Naive B cell (primary cell): Measurements from ENCODE around the gene RPS29. TPM values are rescaled to one million over a fixed set of nuclear protein-coding genes. Genes with fewer than 3 reads are reported as not detected.

ENCODE experiments used
- ATAC-seq, 2 donors: fragments of 150-1000 bp; cut with Tn5 transposase; 2 replicates each; pipeline ENCODE4 v1.10.0; 2021; ENCODE audit warnings: low read depth in 2 of 2, mild to moderate bottlenecking in 2 of 2, moderate library complexity in 2 of 2
- DNase-seq: peaks from one replicate; pipeline ENCODE4 v3.0.0; 2022
- H3K27ac Mint-ChIP-seq, 6 donors: one replicate each; pipeline ENCODE4 v1.8.0; 2020 to 2022; ENCODE audit warnings: mild to moderate bottlenecking in 6 of 6, mixed read lengths in 6 of 6, moderate library complexity in 5 of 6, inconsistent platforms in 2 of 6
- H3K27me3 Mint-ChIP-seq, 3 donors: one replicate each; pipeline ENCODE4 v1.8.0; 2021 to 2022; ENCODE audit warnings: mixed read lengths in 3 of 3, mild to moderate bottlenecking in 1 of 3
- H3K36me3 Mint-ChIP-seq, 2 donors: one replicate each; pipeline ENCODE4 v1.8.0; 2020 to 2022; ENCODE audit warnings: mixed read lengths in 2 of 2, inconsistent platforms in 1 of 2, mild to moderate bottlenecking in 1 of 2
- H3K4me1 Mint-ChIP-seq, 3 donors: one replicate each; pipeline ENCODE4 v1.8.0; 2020 to 2022; ENCODE audit warnings: mixed read lengths in 3 of 3, inconsistent platforms in 1 of 3, mild to moderate bottlenecking in 1 of 3, moderate library complexity in 1 of 3
- H3K4me3 Mint-ChIP-seq, 8 donors: one replicate each; pipeline ENCODE4 v1.8.0; 2020 to 2022; ENCODE audit warnings: mild to moderate bottlenecking in 8 of 8, mixed read lengths in 8 of 8, moderate library complexity in 8 of 8, inconsistent platforms in 2 of 8
- H3K9me3 Mint-ChIP-seq, 7 donors: one replicate each; pipeline ENCODE4 v1.8.0; 2020 to 2022; ENCODE audit warnings: mixed read lengths in 7 of 7, mild to moderate bottlenecking in 5 of 7, inconsistent platforms in 2 of 7, moderate library complexity in 1 of 7
- polyA plus RNA-seq, 6 donors: library from polyadenylated mRNA; unstranded; fragments of 300-500 nt; fragmentation: Illumina TruSeq; gene quantifications; one replicate each; pipeline ENCODE4 v1.2.3, GENCODE V29; 2021; ENCODE audit warnings: low read depth in 6 of 6

RPS29 gene
- polyA plus RNA-seq, 6 donors from 2014 or later, result 5,522 to 9,273 (median 8,580) TPM

- Mint-ChIP-seq H3K27ac (no peak overlapping the region), H3K27me3 (no peaks in the 10 kb centered on the region), H3K4me3 (peak overlapping the region in 1 of 8 donors; percentile 51), H3K9me3 (peaks cover 0 to 8% (median 4%) of the 10 kb centered on the region in 7 donors), H3K4me1 (peaks cover 3 to 13% (median 4%) of the 10 kb centered on the region in 3 donors), H3K36me3 (peaks cover 0 to 9% of the 10 kb centered on the region in 2 donors)
- ATAC-seq (no peak), DNase-seq (no peak)
These were observed 26.0 kb downstream of the RPS29 start for GRCh38 chr14:49559979-49560768.

GRCh38 chr14:49553892-49554291 lies 32.3 kb downstream of the RPS29 start:
- ATAC-seq (no peak), DNase-seq (no peak)
- H3K27ac Mint-ChIP-seq, result no peak overlapping the region
- H3K27me3 Mint-ChIP-seq, result no peaks in the 10 kb centered on the region
- H3K9me3 Mint-ChIP-seq, result no peaks in the 10 kb centered on the region
- H3K4me1 Mint-ChIP-seq, result peaks cover 0 to 4% (median 0%) of the 10 kb centered on the region in 3 donors
- H3K4me3 Mint-ChIP-seq, result no peak overlapping the region
- H3K36me3 Mint-ChIP-seq, result no peaks in the 10 kb centered on the region

GRCh38 chr14:49553106-49553505 lies 33.1 kb downstream of the RPS29 start:
- Mint-ChIP-seq H3K4me1 (peaks cover 0 to 4% (median 0%) of the 10 kb centered on the region in 3 donors), H3K9me3 (no peaks in the 10 kb centered on the region), H3K27ac (no peak overlapping the region), H3K36me3 (no peaks in the 10 kb centered on the region), H3K4me3 (no peak overlapping the region), H3K27me3 (no peaks in the 10 kb centered on the region)
- DNase-seq (no peak), ATAC-seq (no peak)

GRCh38 chr14:49551569-49551968 lies 34.6 kb downstream of the RPS29 start:
- DNase-seq (no peak), ATAC-seq (no peak)
- Mint-ChIP-seq H3K4me1 (peaks cover 0 to 4% (median 0%) of the 10 kb centered on the region in 3 donors), H3K27me3 (no peaks in the 10 kb centered on the region), H3K4me3 (no peak overlapping the region), H3K9me3 (no peaks in the 10 kb centered on the region), H3K27ac (no peak overlapping the region), H3K36me3 (no peaks in the 10 kb centered on the region)

GRCh38 chr14:49550286-49551184 lies 35.6 kb downstream of the RPS29 start:
- ATAC-seq, result no peak
- Mint-ChIP-seq H3K27ac (no peak overlapping the region), H3K9me3 (no peaks in the 10 kb centered on the region), H3K4me1 (peaks cover 0 to 2% (median 0%) of the 10 kb centered on the region in 3 donors), H3K36me3 (no peaks in the 10 kb centered on the region), H3K4me3 (no peak overlapping the region), H3K27me3 (no peaks in the 10 kb centered on the region)
- DNase-seq, result no peak

- Mint-ChIP-seq H3K36me3 (no peaks in the 10 kb centered on the region), H3K9me3 (no peaks in the 10 kb centered on the region), H3K4me1 (no peaks in the 10 kb centered on the region), H3K27me3 (no peaks in the 10 kb centered on the region), H3K4me3 (peak overlapping the region in 1 of 8 donors; percentile 45), H3K27ac (no peak overlapping the region)
- no peak for ATAC-seq
- DNase-seq, result no peak
These were observed 36.3 kb downstream of the RPS29 start for GRCh38 chr14:49549881-49550280.

- Mint-ChIP-seq H3K4me1 (no peaks in the 10 kb centered on the region), H3K27me3 (no peaks in the 10 kb centered on the region), H3K27ac (no peak overlapping the region)
These were observed 36.7 kb downstream of the RPS29 start for GRCh38 chr14:49549446-49549845.

GRCh38 chr14:49546766-49547165 lies 39.4 kb downstream of the RPS29 start:
- Mint-ChIP-seq H3K4me3 (no peak overlapping the region), H3K36me3 (peaks cover 5 to 7% of the 10 kb centered on the region in 2 donors), H3K27ac (no peak overlapping the region), H3K9me3 (peaks cover 0 to 7% (median 6%) of the 10 kb centered on the region in 7 donors), H3K27me3 (no peaks in the 10 kb centered on the region), H3K4me1 (no peaks in the 10 kb centered on the region)
- DNase-seq, result no peak
- no peak for ATAC-seq

More at GRCh38 chr14:49549446-49549845, 36.7 kb downstream of the RPS29 start:
- ATAC-seq (no peak), DNase-seq (no peak)
- Mint-ChIP-seq H3K36me3 (no peaks in the 10 kb centered on the region), H3K9me3 (no peaks in the 10 kb centered on the region), H3K4me3 (peak overlapping the region in 1 of 8 donors; percentile 45)

GRCh38 chr14:49545716-49546115 lies 40.5 kb downstream of the RPS29 start:
- Mint-ChIP-seq H3K4me3 (peak overlapping the region in 1 of 8 donors; percentile 47), H3K27ac (peak overlapping the region in 1 of 6 donors; percentile 51), H3K36me3 (peaks cover 5 to 15% of the 10 kb centered on the region in 2 donors), H3K27me3 (no peaks in the 10 kb centered on the region), H3K9me3 (peaks cover 0 to 18% (median 16%) of the 10 kb centered on the region in 7 donors), H3K4me1 (no peaks in the 10 kb centered on the region)
- DNase-seq (no peak), ATAC-seq (no peak)

- Mint-ChIP-seq H3K4me1 (no peaks in the 10 kb centered on the region), H3K27me3 (no peaks in the 10 kb centered on the region), H3K9me3 (peaks cover 0 to 24% (median 22%) of the 10 kb centered on the region in 7 donors), H3K4me3 (no peak overlapping the region), H3K27ac (peak overlapping the region in 1 of 6 donors; percentile 33), H3K36me3 (peaks cover 5 to 15% of the 10 kb centered on the region in 2 donors)
- ATAC-seq, result no peak
- no peak for DNase-seq
These were observed 41.1 kb downstream of the RPS29 start for GRCh38 chr14:49545071-49545470.

- no peak for ATAC-seq
- peaks cover 4 to 32% (median 25%) of the 10 kb centered on the region in 7 donors for H3K9me3 Mint-ChIP-seq
- H3K36me3 Mint-ChIP-seq, result peaks cover 5 to 22% of the 10 kb centered on the region in 2 donors
- no peak overlapping the region for H3K27ac Mint-ChIP-seq
- H3K27me3 Mint-ChIP-seq, result no peaks in the 10 kb centered on the region
- no peak overlapping the region for H3K4me3 Mint-ChIP-seq
- no peaks in the 10 kb centered on the region for H3K4me1 Mint-ChIP-seq
- DNase-seq, result no peak
These were observed 45.1 kb downstream of the RPS29 start for GRCh38 chr14:49541049-49541448.

- ATAC-seq (no peak), DNase-seq (no peak)
- no peak overlapping the region for H3K4me3 Mint-ChIP-seq
- H3K27me3 Mint-ChIP-seq, result no peaks in the 10 kb centered on the region
- H3K36me3 Mint-ChIP-seq, result peaks cover 5 to 22% of the 10 kb centered on the region in 2 donors
- no peak overlapping the region for H3K27ac Mint-ChIP-seq
- peaks cover 4 to 32% (median 25%) of the 10 kb centered on the region in 7 donors for H3K9me3 Mint-ChIP-seq
- no peaks in the 10 kb centered on the region for H3K4me1 Mint-ChIP-seq
These were observed 47.3 kb downstream of the RPS29 start for GRCh38 chr14:49538852-49539251.
